ENCODE measurements around the gene KLHL14. TPM values are rescaled to one million over a fixed set of nuclear protein-coding genes. Genes with fewer than 3 reads are reported as not detected.

The KLHL14 gene
- total RNA-seq, 4 donors from 2014 or later, result 0.14 to 0.75 (median 0.64) TPM; not detected in 1

- H3K36me3 ChIP-seq, result no peaks in the 10 kb centered on the region
- TF ChIP-seq POLR2A (IDR thresholded peaks at IDR 0.05), result no peak
- TF ChIP-seq EP300 (IDR thresholded peaks at IDR 0.05; ENCODE audit: low read depth), result no peak
- no peak for TF ChIP-seq POLR2AphosphoS5 (IDR thresholded peaks at IDR 0.05)
- TF ChIP-seq, protein P1, sequence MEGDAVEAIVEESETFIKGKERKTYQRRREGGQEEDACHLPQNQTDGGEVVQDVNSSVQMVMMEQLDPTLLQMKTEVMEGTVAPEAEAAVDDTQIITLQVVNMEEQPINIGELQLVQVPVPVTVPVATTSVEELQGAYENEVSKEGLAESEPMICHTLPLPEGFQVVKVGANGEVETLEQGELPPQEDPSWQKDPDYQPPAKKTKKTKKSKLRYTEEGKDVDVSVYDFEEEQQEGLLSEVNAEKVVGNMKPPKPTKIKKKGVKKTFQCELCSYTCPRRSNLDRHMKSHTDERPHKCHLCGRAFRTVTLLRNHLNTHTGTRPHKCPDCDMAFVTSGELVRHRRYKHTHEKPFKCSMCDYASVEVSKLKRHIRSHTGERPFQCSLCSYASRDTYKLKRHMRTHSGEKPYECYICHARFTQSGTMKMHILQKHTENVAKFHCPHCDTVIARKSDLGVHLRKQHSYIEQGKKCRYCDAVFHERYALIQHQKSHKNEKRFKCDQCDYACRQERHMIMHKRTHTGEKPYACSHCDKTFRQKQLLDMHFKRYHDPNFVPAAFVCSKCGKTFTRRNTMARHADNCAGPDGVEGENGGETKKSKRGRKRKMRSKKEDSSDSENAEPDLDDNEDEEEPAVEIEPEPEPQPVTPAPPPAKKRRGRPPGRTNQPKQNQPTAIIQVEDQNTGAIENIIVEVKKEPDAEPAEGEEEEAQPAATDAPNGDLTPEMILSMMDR (IDR thresholded peaks at IDR 0.05), result no peak
- in situ Hi-C loops (cut with MboI; ENCODE audit: low pct_ligation_motif_present in 1 of 4, low pct_unique_long_range_greater_than_20kb in 1 of 4, low sequenced_read_pairs in 3 of 4) (no loop called here), intact Hi-C loops (cut with DNase I; ENCODE audit: low total_unique reads) (loop anchor here (1.0 kb wide), 1 partner anchor 46 kb away; no protein-coding TSS in a partner anchor)
- no peak overlapping the region for H3K27ac ChIP-seq
- DNase-seq, result no peak
- whole genome bisulfite sequencing, 2 donors (ENCODE audit: low coverage in 1 of 2), result 3% methylated on average over 21 of the region's 31 CpGs; no CpG with 5 or more reads in 1 of the 2 donors
- no peaks in the 10 kb centered on the region for H3K9me3 ChIP-seq
- H3K4me1 ChIP-seq, result peaks cover 17 to 22% (median 22%) of the 10 kb centered on the region in 4 donors
- peak overlapping the region in 1 of 4 donors; percentile 54 for H3K4me3 ChIP-seq
- peaks cover 63% of the 10 kb centered on the region for H3K27me3 ChIP-seq
Measured at GRCh38 chr18:32769586-32770053, 3.2 kb downstream of the KLHL14 start.

- no peak for DNase-seq
- peaks cover 63% of the 10 kb centered on the region for H3K27me3 ChIP-seq
- intact Hi-C loops (cut with DNase I; ENCODE audit: low total_unique reads) (no loop called here), in situ Hi-C loops (cut with MboI; ENCODE audit: low pct_ligation_motif_present in 1 of 4, low pct_unique_long_range_greater_than_20kb in 1 of 4, low sequenced_read_pairs in 3 of 4) (no loop called here)
- TF ChIP-seq POLR2AphosphoS5 (IDR thresholded peaks at IDR 0.05) (no peak), POLR2A (IDR thresholded peaks at IDR 0.05) (no peak), EP300 (IDR thresholded peaks at IDR 0.05; ENCODE audit: low read depth) (no peak)
- TF ChIP-seq, protein P1 (IDR thresholded peaks at IDR 0.05), result no peak
- peaks cover 17 to 22% (median 22%) of the 10 kb centered on the region in 4 donors for H3K4me1 ChIP-seq
- H3K4me3 ChIP-seq, result no peak overlapping the region
- H3K27ac ChIP-seq, result no peak overlapping the region
- no peaks in the 10 kb centered on the region for H3K36me3 ChIP-seq
- WGBS, 2 donors (ENCODE audit: low coverage in 1 of 2), result 33 to 44% methylated on average over 6 to 8 of the region's 8 CpGs
- no peaks in the 10 kb centered on the region for H3K9me3 ChIP-seq
Measured at GRCh38 chr18:32769071-32769585, 3.7 kb downstream of the KLHL14 start.

- Histone ChIP-seq H3K4me1 (peaks cover 17 to 22% (median 21%) of the 10 kb centered on the region in 4 donors), H3K27ac (no peak overlapping the region), H3K27me3 (peaks cover 52% of the 10 kb centered on the region), H3K4me3 (no peak overlapping the region), H3K36me3 (no peaks in the 10 kb centered on the region), H3K9me3 (no peaks in the 10 kb centered on the region)
- intact Hi-C loops (cut with DNase I; ENCODE audit: low total_unique reads), result no loop called here
- DNase-seq, result no peak
- TF ChIP-seq POLR2A (IDR thresholded peaks at IDR 0.05), result no peak
- in situ Hi-C loops (cut with MboI; ENCODE audit: low pct_ligation_motif_present in 1 of 4, low pct_unique_long_range_greater_than_20kb in 1 of 4, low sequenced_read_pairs in 3 of 4), result no loop called here
- 78 to 91% methylated on average over 1 to 3 of the region's 3 CpGs for WGBS, 2 donors (ENCODE audit: low coverage in 1 of 2)
Measured at GRCh38 chr18:32767400-32767799, 5.4 kb downstream of the KLHL14 start.

DNA sequence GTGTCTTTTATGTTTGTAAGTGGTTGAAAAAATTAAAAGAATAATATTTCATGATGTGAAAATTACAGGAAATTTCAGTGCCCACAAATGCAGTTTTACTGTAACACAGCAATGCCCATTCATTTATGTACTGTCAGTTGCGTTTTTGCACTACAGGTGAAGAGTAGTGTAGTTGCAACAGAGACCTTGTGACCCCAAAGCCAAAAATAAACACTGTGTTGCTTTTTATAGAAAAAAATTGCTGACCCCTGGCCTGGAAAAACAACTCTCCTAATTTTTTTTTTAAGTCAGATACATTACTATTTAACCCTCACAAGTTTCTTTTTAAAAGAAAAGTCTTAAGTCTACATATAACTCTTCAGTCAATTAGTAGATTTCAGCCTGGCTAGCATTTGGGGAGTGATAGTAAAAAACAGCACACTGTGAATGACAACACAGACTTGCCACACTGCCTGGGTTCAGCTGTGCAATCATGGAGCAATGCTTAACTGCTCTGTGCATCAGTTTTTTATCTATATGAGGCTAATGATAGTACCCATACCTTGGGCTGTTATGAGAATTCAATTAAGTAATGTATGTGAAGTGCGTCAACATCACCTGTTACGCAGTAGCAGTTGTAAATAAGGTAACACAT is 8.1 kb downstream of the KLHL14 start:
- no peak overlapping the region for H3K4me3 ChIP-seq
- intact Hi-C loops (cut with DNase I; ENCODE audit: low total_unique reads) (no loop called here), in situ Hi-C loops (cut with MboI; ENCODE audit: low pct_ligation_motif_present in 1 of 4, low pct_unique_long_range_greater_than_20kb in 1 of 4, low sequenced_read_pairs in 3 of 4) (no loop called here)
- no peaks in the 10 kb centered on the region for H3K36me3 ChIP-seq
- H3K27me3 ChIP-seq, result peaks cover 25% of the 10 kb centered on the region
- H3K27ac ChIP-seq, result no peak overlapping the region
- peaks cover 0 to 2% (median 1%) of the 10 kb centered on the region in 4 donors for H3K4me1 ChIP-seq
- 89 to 100% methylated on average over 3 of the region's 3 CpGs for WGBS, 2 donors (ENCODE audit: low coverage in 1 of 2)
- no peak for DNase-seq
- H3K9me3 ChIP-seq, result no peaks in the 10 kb centered on the region
- no peak for TF ChIP-seq EP300 (IDR thresholded peaks at IDR 0.05; ENCODE audit: low read depth)
- TF ChIP-seq POLR2A (IDR thresholded peaks at IDR 0.05), result no peak
- TF ChIP-seq, protein P1 (IDR thresholded peaks at IDR 0.05), result no peak
- TF ChIP-seq POLR2AphosphoS5 (IDR thresholded peaks at IDR 0.05), result no peak
